GM10266 (cell line): Measurements from ENCODE around the gene SLC12A2.

Source experiments
- DNase-seq: peaks from one replicate; pipeline ENCODE4 v3.0.0; 2012; ENCODE audit errors: extremely low spot score
- TF ChIP-seq, protein P1 (sequence below): IDR thresholded peaks from 2 replicates; pipeline ENCODE4 v1.5.1; 2012; ENCODE audit warnings: mild to moderate bottlenecking, low read depth; ENCODE audit not compliant: control insufficient read depth, insufficient read depth; ENCODE audit errors: missing control alignments

The SLC12A2 gene

DNA sequence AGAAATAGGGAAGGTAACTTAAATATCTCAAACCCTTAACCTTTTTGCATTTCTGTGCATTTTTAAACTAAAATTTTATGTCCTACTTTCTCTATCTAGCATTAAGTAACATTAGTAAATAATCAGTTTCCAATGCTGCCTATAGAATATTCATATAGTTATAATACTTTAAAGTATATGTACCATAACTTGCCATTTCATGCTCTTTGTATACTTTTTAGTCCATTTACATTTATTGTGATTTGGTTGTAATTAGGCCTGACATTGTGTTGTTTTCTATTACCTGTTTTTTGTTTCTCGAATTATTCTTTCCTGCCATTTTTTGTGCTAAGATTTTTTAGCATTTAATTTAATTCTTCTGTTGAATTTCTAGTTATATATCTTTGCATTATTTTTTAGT, 13.7 kb downstream of the SLC12A2 start:
- no peak for DNase-seq
- TF ChIP-seq, protein P1, sequence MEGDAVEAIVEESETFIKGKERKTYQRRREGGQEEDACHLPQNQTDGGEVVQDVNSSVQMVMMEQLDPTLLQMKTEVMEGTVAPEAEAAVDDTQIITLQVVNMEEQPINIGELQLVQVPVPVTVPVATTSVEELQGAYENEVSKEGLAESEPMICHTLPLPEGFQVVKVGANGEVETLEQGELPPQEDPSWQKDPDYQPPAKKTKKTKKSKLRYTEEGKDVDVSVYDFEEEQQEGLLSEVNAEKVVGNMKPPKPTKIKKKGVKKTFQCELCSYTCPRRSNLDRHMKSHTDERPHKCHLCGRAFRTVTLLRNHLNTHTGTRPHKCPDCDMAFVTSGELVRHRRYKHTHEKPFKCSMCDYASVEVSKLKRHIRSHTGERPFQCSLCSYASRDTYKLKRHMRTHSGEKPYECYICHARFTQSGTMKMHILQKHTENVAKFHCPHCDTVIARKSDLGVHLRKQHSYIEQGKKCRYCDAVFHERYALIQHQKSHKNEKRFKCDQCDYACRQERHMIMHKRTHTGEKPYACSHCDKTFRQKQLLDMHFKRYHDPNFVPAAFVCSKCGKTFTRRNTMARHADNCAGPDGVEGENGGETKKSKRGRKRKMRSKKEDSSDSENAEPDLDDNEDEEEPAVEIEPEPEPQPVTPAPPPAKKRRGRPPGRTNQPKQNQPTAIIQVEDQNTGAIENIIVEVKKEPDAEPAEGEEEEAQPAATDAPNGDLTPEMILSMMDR = no peak

- TF ChIP-seq, protein P1 = no peak
- no peak for DNase-seq
Measured at GRCh38 chr5:128097781-128098180, 14.2 kb downstream of the SLC12A2 start.

GRCh38 chr5:128099944-128100343, 16.4 kb downstream of the SLC12A2 start:
- TF ChIP-seq, protein P1 = no peak
- DNase-seq = no peak

DNA sequence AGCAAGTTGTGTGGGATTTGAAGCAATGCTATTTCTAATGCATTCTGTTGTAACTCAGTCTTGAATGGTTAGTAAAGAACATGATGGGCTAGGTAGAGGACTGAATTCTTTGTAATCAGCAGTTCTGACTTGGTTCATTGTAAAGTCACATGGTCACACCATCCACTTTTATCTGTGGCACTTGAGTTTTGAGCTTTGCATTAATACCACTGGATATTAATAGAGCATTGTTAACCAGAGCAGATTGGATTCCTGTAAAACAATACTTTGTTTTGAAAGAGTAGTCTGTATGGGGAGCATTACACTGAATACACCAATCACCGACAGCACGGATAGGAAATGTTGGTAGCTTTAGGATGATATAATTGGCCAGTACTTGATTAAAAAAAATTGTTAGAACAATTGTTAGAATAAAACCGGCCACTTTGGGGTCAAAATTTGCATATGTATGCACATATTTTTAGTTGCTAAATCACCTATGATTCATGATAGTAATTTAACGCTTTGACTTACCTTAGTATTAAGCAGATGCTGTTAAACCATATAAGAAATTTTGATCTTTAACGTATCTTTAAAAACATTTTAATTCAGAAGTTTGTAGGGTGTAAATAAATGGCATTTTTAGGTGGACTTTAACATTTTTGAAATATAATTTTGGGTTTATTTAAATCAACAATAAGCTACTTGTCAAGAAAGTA, 17.4 kb downstream of the SLC12A2 start:
- DNase-seq = no peak
- TF ChIP-seq, protein P1 = no peak

DNA sequence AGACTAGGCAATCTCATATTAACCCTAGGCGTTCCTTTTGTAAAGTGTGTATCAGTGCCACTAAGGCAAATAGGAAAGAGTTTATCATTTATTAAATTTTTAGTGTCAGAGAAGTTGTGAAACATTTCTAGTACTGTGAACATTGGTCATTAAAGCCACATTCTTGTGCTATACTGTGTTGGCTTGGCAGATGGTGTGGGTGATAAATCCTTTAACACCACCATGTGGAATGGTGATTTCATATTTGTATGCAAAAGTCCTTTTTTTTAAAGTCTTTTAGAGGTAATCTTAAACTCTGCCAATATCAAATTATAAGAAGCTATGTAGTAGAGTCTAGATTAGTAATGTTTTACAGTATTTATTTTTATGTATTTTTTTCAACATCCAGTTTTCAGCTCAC, 18.1 kb downstream of the SLC12A2 start:
- TF ChIP-seq, protein P1 = no peak
- no peak for DNase-seq

DNA sequence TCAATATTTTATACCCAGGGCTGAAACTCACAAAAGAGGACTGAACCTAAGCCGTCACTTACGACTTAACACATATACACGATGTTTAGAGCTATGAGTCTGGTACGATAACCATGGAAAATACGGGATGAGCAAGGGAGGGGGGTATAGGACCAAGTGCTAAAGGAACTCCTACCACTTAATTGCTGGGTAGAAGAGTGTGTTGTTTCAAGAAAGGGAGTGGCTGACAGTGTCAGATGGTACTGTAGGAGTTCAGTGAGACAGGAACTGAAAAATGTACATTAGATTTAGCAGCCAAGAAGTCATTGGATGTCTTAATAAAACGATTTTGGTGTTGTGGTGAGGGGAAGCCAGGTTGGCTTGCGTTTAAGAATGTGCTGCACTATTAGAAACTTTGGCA, 21.6 kb downstream of the SLC12A2 start:
- TF ChIP-seq, protein P1 = no peak
- no peak for DNase-seq

DNA sequence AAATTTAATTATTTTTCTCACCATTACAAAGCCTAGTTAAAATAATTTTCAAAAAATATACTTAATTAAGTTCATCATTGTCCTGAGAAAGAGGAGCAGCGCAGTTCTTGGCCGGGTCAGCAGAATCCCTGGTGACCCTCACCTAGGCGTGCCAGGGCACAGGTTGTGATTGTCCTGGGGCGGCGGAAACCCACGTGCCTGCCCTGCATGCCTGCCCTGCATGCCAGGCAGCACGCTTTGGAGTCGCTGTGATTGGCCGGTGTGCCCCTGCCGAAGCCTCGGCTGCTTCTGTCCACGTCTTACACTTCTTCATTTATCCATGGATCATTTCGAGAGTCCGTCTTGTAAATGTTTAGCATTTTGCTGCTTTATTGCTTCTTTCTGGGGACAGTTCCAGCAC, 25.6 kb downstream of the SLC12A2 start:
- TF ChIP-seq, protein P1 = no peak
- DNase-seq = no peak
